Left ventricle myocardium inferior (tissue), 1 donor: ENCODE data around the gene ZNF593OS. TPM values are rescaled to one million over a fixed set of nuclear protein-coding genes. Genes with fewer than 3 reads are reported as not detected.

Source experiments
- DNase-seq: peaks from one replicate; pipeline ENCODE4 v3.0.0-alpha.2; 2020
- H3K27ac ChIP-seq: fragments of 200-600 bp; replicated peaks from 2 replicates; pipeline ENCODE4 v1.8.0; 2021
- H3K27me3 ChIP-seq: fragments of 200-600 bp; 2 replicates; pipeline ENCODE4 v1.8.0; 2021; ENCODE audit warnings: low read depth
- H3K36me3 ChIP-seq: fragments of 200-600 bp; 2 replicates; pipeline ENCODE4 v1.8.0; 2021
- H3K4me1 ChIP-seq: fragments of 200-600 bp; 2 replicates; pipeline ENCODE4 v1.8.0; 2021
- H3K4me3 ChIP-seq: fragments of 200-600 bp; 2 replicates; pipeline ENCODE4 v1.8.0; 2021; ENCODE audit warnings: mild to moderate bottlenecking, moderate library complexity
- H3K9me3 ChIP-seq: fragments of 200-600 bp; replicated peaks from 2 replicates; pipeline ENCODE4 v1.8.0; 2021
- CTCF ChIP-seq: fragments of 200-600 bp; IDR thresholded peaks from 2 replicates; pipeline ENCODE4 v1.8.0; 2021; ENCODE audit warnings: antibody characterized with exemption, mild to moderate bottlenecking, borderline replicate concordance
- intact Hi-C: fragments of 100-400 bp; cut with micrococcal nuclease; formaldehyde crosslinking; loops from one replicate; pipeline ENCODE4 v1.11.0; 2022
- total RNA-seq: library from RNA; stranded (reverse); fragmentation: NEBNext Ultra II Directional; extraction: Animal tissue kit (Norgen Biotek cat#: 25700); gene quantifications from one replicate; pipeline ENCODE4 v1.2.1, GENCODE V29; 2021
- donor health status: DM: no; HTN: yes; CAD: no; lungs with severe emphysema.

The ZNF593OS gene
- total RNA-seq, 1 donor from 2014 or later, result not detected

- H3K27ac ChIP-seq, result no peak overlapping the region
- H3K27me3 ChIP-seq, result no peaks in the 10 kb centered on the region
- H3K4me3 ChIP-seq, result no peak overlapping the region
- intact Hi-C loops, result no loop called here
- no peak for TF ChIP-seq CTCF
- no peaks in the 10 kb centered on the region for H3K4me1 ChIP-seq
- H3K36me3 ChIP-seq, result peaks cover 3% of the 10 kb centered on the region
- no peaks in the 10 kb centered on the region for H3K9me3 ChIP-seq
- DNase-seq, result no peak
Observed at GRCh38 chr1:26189751-26190275, 18.2 kb upstream of the ZNF593OS start.

- H3K27ac ChIP-seq, result no peak overlapping the region
- peaks cover 3% of the 10 kb centered on the region for H3K36me3 ChIP-seq
- TF ChIP-seq CTCF, result no peak
- no peaks in the 10 kb centered on the region for H3K4me1 ChIP-seq
- no peaks in the 10 kb centered on the region for H3K9me3 ChIP-seq
- no peak for DNase-seq
- H3K4me3 ChIP-seq, result no peak overlapping the region
- no peaks in the 10 kb centered on the region for H3K27me3 ChIP-seq
- intact Hi-C loops, result no loop called here
Observed at GRCh38 chr1:26189331-26189730, 17.7 kb upstream of the ZNF593OS start.

- no peaks in the 10 kb centered on the region for H3K9me3 ChIP-seq
- no peak overlapping the region for H3K27ac ChIP-seq
- H3K36me3 ChIP-seq, result peaks cover 3% of the 10 kb centered on the region
- DNase-seq, result no peak
- TF ChIP-seq CTCF, result no peak
- no peak overlapping the region for H3K4me3 ChIP-seq
- no peaks in the 10 kb centered on the region for H3K4me1 ChIP-seq
- intact Hi-C loops, result no loop called here
- H3K27me3 ChIP-seq, result no peaks in the 10 kb centered on the region
Observed at GRCh38 chr1:26188477-26188876, 16.8 kb upstream of the ZNF593OS start.

GRCh38 chr1:26187882-26188281, 16.2 kb upstream of the ZNF593OS start:
- Histone ChIP-seq H3K27ac (no peak overlapping the region), H3K27me3 (no peaks in the 10 kb centered on the region), H3K4me1 (no peaks in the 10 kb centered on the region), H3K9me3 (no peaks in the 10 kb centered on the region), H3K4me3 (no peak overlapping the region), H3K36me3 (peaks cover 3% of the 10 kb centered on the region)
- intact Hi-C loops, result no loop called here
- no peak for DNase-seq
- no peak for TF ChIP-seq CTCF

- TF ChIP-seq CTCF, result no peak
- Histone ChIP-seq H3K4me1 (no peaks in the 10 kb centered on the region), H3K27me3 (no peaks in the 10 kb centered on the region), H3K36me3 (peaks cover 3% of the 10 kb centered on the region), H3K4me3 (no peak overlapping the region), H3K9me3 (no peaks in the 10 kb centered on the region), H3K27ac (no peak overlapping the region)
- intact Hi-C loops, result no loop called here
- DNase-seq, result no peak
Observed at GRCh38 chr1:26184883-26185282, 13.3 kb upstream of the ZNF593OS start.
